NB4 (cell line): ENCODE results near the gene TFPI.

Experiments
- CTCF ChIP-seq: IDR thresholded peaks from one replicate; pipeline ENCODE4 v1.5.1; 2012; ENCODE audit warnings: low read depth, low read length
- POLR2A ChIP-seq: IDR thresholded peaks from 2 replicates; pipeline ENCODE4 v1.6.1; 2011; ENCODE audit warnings: mild to moderate bottlenecking; ENCODE audit not compliant: insufficient read length; ENCODE audit errors: extremely low read depth

- TF ChIP-seq CTCF (no peak), POLR2A (no peak)
Measured at GRCh38 chr2:187550857-187551256, 3.4 kb downstream of the TFPI start.
